ENCODE data around the gene CFAP69. TPM values are rescaled to one million over a fixed set of nuclear protein-coding genes. Genes with fewer than 3 reads are reported as not detected.

Gene CFAP69
- total RNA-seq, 2 donors from 2014 or later: 27.4 to 50.6 TPM

- Histone ChIP-seq H3K27ac (peak overlapping the region; percentile 93 to 99), H3K4me3 (peak overlapping the region in 1 of 2 donors; percentile 9), H3K4me1 (replicated peaks) (peaks cover 13% of the 10 kb centered on the region), H3K27me3 (replicated peaks; ENCODE audit: insufficient read depth) (no peaks in the 10 kb centered on the region), H3K9me3 (no peaks in the 10 kb centered on the region), H3K36me3 (no peaks in the 10 kb centered on the region)
- TF ChIP-seq CTCF (IDR thresholded peaks at IDR 0.05): no peak
- WGBS: 37% methylated on average over 2 of the region's 2 CpGs
- DNase-seq (ENCODE audit: low spot score): no peak
- intact Hi-C loops (cut with DNase I): no loop called here
Observed at GRCh38 chr7:90229682-90230081, 15.3 kb upstream of the CFAP69 start.

GRCh38 chr7:90230834-90231233, 14.1 kb upstream of the CFAP69 start:
- TF ChIP-seq POLR2AphosphoS5 (IDR thresholded peaks at IDR 0.05) (no peak), CTCF (IDR thresholded peaks at IDR 0.05) (no peak), POLR2A (IDR thresholded peaks at IDR 0.05) (no peak)
- H3K4me1 ChIP-seq (replicated peaks): peaks cover 7% of the 10 kb centered on the region
- intact Hi-C loops (cut with DNase I): no loop called here
- no peak for DNase-seq (ENCODE audit: low spot score)
- WGBS: 73% methylated on average over 2 of the region's 2 CpGs
- peak overlapping the region; percentile 93 to 99 for H3K27ac ChIP-seq
- peak overlapping the region in 1 of 2 donors; percentile 9 for H3K4me3 ChIP-seq
- H3K9me3 ChIP-seq: no peaks in the 10 kb centered on the region
- H3K27me3 ChIP-seq (replicated peaks; ENCODE audit: insufficient read depth): no peaks in the 10 kb centered on the region
- H3K36me3 ChIP-seq: no peaks in the 10 kb centered on the region

GRCh38 chr7:90231304-90231703, 13.7 kb upstream of the CFAP69 start:
- Histone ChIP-seq H3K27me3 (replicated peaks; ENCODE audit: insufficient read depth) (no peaks in the 10 kb centered on the region), H3K36me3 (no peaks in the 10 kb centered on the region), H3K4me3 (peak overlapping the region in 1 of 2 donors; percentile 9), H3K9me3 (no peaks in the 10 kb centered on the region), H3K27ac (peak overlapping the region; percentile 93 to 99), H3K4me1 (replicated peaks) (peaks cover 7% of the 10 kb centered on the region)
- TF ChIP-seq CTCF (IDR thresholded peaks at IDR 0.05) (no peak), POLR2A (IDR thresholded peaks at IDR 0.05) (no peak), POLR2AphosphoS5 (IDR thresholded peaks at IDR 0.05) (peak; percentile 44)
- DNase-seq (ENCODE audit: low spot score): no peak
- intact Hi-C loops (cut with DNase I): no loop called here
- WGBS: 58% methylated on average over 3 of the region's 3 CpGs

GRCh38 chr7:90232430-90232829, 12.5 kb upstream of the CFAP69 start:
- no peaks in the 10 kb centered on the region for H3K9me3 ChIP-seq
- TF ChIP-seq POLR2AphosphoS5 (IDR thresholded peaks at IDR 0.05): peak; percentile 17
- TF ChIP-seq CTCF (IDR thresholded peaks at IDR 0.05): no peak
- WGBS: 30% methylated on average over 5 of the region's 5 CpGs
- peak overlapping the region; percentile 45 to 99 for H3K27ac ChIP-seq
- intact Hi-C loops (cut with DNase I): no loop called here
- DNase-seq (ENCODE audit: low spot score): no peak
- no peaks in the 10 kb centered on the region for H3K27me3 ChIP-seq (replicated peaks; ENCODE audit: insufficient read depth)
- H3K36me3 ChIP-seq: no peaks in the 10 kb centered on the region
- no peak overlapping the region for H3K4me3 ChIP-seq
- peaks cover 7% of the 10 kb centered on the region for H3K4me1 ChIP-seq (replicated peaks)

- Histone ChIP-seq H3K9me3 (no peaks in the 10 kb centered on the region), H3K36me3 (no peaks in the 10 kb centered on the region), H3K27ac (peak overlapping the region; percentile 8 to 50), H3K4me3 (no peak overlapping the region), H3K27me3 (replicated peaks; ENCODE audit: insufficient read depth) (no peaks in the 10 kb centered on the region), H3K4me1 (replicated peaks) (peaks cover 4% of the 10 kb centered on the region)
- intact Hi-C loops (cut with DNase I): no loop called here
- 96% methylated on average over 6 of the region's 6 CpGs for WGBS
- DNase-seq (ENCODE audit: low spot score): no peak
- no peak for TF ChIP-seq POLR2AphosphoS5 (IDR thresholded peaks at IDR 0.05)
- TF ChIP-seq POLR2A (IDR thresholded peaks at IDR 0.05): no peak
- no peak for TF ChIP-seq CTCF (IDR thresholded peaks at IDR 0.05)
Observed at GRCh38 chr7:90233569-90233968, 11.4 kb upstream of the CFAP69 start.
